Measurements from ENCODE around the gene IQCN.

The IQCN gene

DNA sequence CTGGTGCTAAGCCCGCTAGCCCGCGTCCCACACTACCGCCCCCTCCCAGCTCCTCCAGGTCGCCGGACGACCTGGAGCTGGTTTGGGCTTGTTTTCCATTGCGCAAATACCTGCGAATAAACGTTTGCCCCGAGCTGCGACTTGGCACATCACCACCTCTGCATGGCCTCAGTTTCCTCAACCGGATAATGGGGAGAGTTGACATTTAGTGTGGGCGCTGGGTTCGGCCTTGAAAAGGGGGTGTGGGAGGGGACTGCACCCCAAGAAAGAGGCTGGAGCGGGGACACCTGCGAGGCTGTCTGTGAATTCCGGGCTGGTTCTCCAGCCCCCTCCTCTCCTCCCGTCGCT is 18.2 kb upstream of the IQCN start:
- no peak for DNase-seq (ENCODE audit: low spot score)
- in situ Hi-C loops (cut with MboI; ENCODE audit: low pct_unique_long_range_greater_than_20kb, low sequenced_read_pairs, unreplicated experiment), result no loop called here
- TF ChIP-seq, protein P1, sequence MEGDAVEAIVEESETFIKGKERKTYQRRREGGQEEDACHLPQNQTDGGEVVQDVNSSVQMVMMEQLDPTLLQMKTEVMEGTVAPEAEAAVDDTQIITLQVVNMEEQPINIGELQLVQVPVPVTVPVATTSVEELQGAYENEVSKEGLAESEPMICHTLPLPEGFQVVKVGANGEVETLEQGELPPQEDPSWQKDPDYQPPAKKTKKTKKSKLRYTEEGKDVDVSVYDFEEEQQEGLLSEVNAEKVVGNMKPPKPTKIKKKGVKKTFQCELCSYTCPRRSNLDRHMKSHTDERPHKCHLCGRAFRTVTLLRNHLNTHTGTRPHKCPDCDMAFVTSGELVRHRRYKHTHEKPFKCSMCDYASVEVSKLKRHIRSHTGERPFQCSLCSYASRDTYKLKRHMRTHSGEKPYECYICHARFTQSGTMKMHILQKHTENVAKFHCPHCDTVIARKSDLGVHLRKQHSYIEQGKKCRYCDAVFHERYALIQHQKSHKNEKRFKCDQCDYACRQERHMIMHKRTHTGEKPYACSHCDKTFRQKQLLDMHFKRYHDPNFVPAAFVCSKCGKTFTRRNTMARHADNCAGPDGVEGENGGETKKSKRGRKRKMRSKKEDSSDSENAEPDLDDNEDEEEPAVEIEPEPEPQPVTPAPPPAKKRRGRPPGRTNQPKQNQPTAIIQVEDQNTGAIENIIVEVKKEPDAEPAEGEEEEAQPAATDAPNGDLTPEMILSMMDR (IDR thresholded peaks at IDR 0.05; ENCODE audit: extremely low read depth, insufficient read depth, missing control alignments), result no peak

DNA sequence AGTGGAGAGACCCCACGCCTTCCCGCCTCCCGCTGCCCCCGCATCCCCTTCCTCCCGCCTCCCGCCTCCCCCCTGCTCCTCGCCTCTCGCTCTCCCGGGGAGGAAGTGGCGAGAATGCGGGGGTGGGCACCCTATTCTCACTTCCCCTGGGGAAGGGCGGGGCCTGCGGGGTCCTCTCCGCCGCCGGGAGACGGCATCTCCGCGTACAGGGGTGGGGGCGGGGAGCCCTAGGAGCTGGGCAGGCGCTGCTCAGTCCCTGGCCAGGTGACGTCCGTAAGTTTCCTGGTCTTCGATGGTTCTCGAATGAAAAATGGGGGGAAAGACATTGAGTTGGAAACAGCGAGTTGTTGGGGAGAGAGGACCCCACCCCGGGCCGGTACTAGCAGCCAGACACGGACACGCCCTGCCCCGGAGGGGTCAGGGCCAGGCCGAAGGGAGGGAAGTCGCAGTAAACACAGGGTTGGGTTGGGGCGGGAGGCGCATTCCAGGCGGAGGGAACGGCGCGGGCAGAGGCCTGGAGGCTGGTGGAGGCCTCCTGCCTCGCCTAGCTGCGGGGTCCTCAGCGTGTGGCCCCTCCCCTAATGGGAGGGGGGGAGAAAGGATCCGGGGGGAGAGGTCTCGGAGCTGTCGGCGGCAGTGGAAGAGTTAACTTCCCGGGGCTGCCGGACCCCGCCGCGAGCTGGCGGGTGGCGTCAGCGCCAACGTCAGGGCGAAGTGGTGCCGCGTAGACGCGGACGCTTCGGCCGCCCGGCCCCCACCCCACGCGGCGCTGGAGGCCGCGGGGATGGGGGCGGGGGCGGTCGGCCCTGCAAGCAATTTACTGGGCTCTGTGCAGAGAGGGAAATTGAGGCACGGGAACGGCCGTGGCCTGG is 17.6 kb upstream of the IQCN start:
- TF ChIP-seq, protein P1 (IDR thresholded peaks at IDR 0.05; ENCODE audit: extremely low read depth, insufficient read depth, missing control alignments), result no peak
- DNase-seq (ENCODE audit: low spot score), result peak; percentile 93
- in situ Hi-C loops (cut with MboI; ENCODE audit: low pct_unique_long_range_greater_than_20kb, low sequenced_read_pairs, unreplicated experiment), result no loop called here

DNA sequence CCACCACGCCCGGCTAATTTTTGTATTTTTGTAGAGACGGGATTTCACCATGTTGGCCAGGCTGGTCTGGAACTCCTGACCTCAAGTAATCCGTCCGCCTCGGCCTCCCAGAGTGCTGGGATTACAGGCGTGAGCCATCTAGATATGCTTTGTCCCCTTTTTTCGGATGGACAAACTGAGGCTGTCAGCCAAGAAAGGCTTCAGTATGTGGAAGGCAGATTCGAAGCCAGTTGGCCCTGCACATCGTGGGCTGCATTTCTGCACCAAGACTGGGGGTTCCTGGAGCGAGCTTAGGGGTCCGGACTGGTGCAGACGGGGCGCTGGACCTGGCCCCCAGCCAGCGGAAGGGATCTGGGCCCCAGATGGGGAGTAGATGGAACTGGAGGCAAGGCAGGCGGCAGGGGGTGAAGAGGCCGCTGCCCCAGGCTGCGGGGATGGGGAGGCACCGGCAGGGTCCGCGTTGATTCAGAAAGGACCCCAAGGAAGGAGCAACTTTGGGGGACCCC is 16.8 kb upstream of the IQCN start:
- TF ChIP-seq, protein P1 (IDR thresholded peaks at IDR 0.05; ENCODE audit: extremely low read depth, insufficient read depth, missing control alignments), result no peak
- no peak for DNase-seq (ENCODE audit: low spot score)
- in situ Hi-C loops (cut with MboI; ENCODE audit: low pct_unique_long_range_greater_than_20kb, low sequenced_read_pairs, unreplicated experiment), result no loop called here

DNA sequence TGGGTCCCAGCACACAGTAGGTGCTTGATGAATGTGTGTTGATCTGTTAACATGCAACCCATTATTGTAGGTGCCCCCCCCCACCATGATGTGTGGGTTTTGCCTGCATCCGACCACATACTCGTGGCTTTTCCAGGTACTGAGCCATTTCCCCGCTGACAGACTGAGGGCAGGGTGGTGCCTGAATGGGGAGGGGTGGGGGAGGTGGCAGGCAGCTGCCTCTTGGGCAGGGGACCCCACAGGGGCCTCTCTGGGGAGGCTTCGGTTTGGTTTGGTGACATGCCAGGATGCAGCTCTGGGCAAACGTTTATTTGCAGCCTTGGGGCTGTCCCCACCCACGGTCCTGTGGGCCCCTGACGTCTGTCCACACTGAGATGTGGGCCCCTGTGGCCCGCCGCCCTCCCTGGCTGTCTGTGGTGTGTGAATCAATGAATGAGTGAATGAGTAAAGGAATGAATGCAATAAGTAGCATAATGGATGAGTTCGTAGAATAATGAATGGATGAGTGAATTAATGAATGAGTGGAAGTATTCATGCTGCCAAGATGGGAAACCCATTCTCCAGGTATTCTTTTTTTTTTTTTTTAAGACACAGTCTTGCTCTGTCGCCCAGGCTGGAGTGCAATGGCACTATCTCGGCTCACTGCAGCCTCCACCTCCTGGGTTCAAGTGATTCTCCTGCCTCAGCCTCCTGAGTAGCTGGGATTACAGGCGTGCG is 16.2 kb upstream of the IQCN start:
- DNase-seq (ENCODE audit: low spot score), result peak; percentile 88
- TF ChIP-seq, protein P1 (IDR thresholded peaks at IDR 0.05; ENCODE audit: extremely low read depth, insufficient read depth, missing control alignments), result no peak
- in situ Hi-C loops (cut with MboI; ENCODE audit: low pct_unique_long_range_greater_than_20kb, low sequenced_read_pairs, unreplicated experiment), result no loop called here

DNA sequence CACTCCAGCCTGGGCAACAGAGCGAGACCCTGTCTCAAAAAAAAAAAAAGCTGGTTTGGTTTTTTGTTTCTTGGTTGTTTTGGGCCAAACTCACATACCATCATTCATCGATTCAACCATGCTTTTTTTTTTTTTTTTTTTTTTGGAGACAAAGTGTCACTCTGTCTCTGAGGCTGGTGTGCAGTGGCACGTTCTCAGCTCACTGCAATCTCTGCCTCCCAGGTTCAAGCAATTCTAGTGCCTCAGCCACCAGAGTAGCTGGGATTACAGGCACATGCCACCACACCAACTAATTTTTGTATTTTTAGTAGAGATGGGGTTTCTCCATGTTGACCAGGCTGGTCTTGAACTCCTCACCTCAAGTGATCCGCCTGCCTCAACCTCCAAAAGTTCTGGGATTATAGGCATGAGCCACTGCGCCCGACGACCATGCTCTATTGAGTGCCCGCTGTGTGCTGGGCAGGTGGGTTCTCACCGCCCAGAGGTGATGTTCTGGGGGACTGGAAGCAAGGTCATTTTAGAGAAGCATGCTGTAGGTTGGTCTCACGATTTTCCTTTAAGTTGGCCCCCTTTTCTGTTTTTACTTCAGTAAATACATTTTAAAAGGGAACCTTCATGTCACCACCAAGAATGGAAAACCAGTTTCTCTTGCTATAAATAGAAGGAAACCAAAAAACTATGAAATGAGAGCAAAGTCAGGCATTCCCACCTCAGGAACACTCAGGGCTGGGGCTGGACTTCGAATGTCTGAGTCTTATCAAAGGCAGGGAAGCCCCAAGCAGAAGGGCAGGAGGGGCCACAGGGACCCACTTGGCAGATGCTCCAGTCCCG is 15.4 kb upstream of the IQCN start:
- DNase-seq (ENCODE audit: low spot score), result no peak
- TF ChIP-seq, protein P1 (IDR thresholded peaks at IDR 0.05; ENCODE audit: extremely low read depth, insufficient read depth, missing control alignments), result no peak
- in situ Hi-C loops (cut with MboI; ENCODE audit: low pct_unique_long_range_greater_than_20kb, low sequenced_read_pairs, unreplicated experiment), result no loop called here

Data from GM13977 (cell line).